PC-9 (cell line): ENCODE results near the gene AFF4.

Experiments used
- CTCF ChIP-seq: fragments of 200-600 bp; sonication (generic); conservative IDR thresholded peaks from 2 replicates; pipeline ENCODE4 v1.6.1; 2017; ENCODE audit warnings: mixed run types, antibody characterized with exemption, mild to moderate bottlenecking, moderate library complexity
- EZH2 ChIP-seq: fragments of 200-600 bp; sonication (generic); IDR thresholded peaks from 2 replicates; pipeline ENCODE4 v1.8.0; 2017; ENCODE audit warnings: antibody characterized with exemption, low read depth

GRCh38 chr5:132877466-132877865 is 86.0 kb downstream of the AFF4 start:
- no peak for TF ChIP-seq CTCF
- no peak for TF ChIP-seq EZH2
